Common myeloid progenitor, CD34-positive (primary cell): ENCODE data around the gene FRMD6. TPM values are rescaled to one million over a fixed set of nuclear protein-coding genes. Genes with fewer than 3 reads are reported as not detected.
A peak's percentile ranks its signal among the peaks of the same experiment; 100 is the strongest.

ENCODE experiments used
- CTCF ChIA-PET: fragments of 350-600 bp; sonication (Branson Sonifier 250); formaldehyde crosslinking; loops from one replicate; lab custom pipeline; 2021; ENCODE audit warnings: antibody characterized with exemption; lab: Charles Lee
- POLR2A ChIA-PET: fragments of 350-600 bp; sonication (Branson Sonifier 250); formaldehyde crosslinking; loops from one replicate; lab custom pipeline; 2021; ENCODE audit warnings: antibody characterized with exemption; lab: Charles Lee
- DNase-seq, 3 donors: peaks; one replicate each; pipeline versions ENCODE4 v3.0.0 to v3.0.0-alpha.2; 2013
- H3K27ac ChIP-seq, 2 experiments: 1 replicate in 1 of 2; 2 replicates in 1 of 2; pipeline ENCODE4 v1.7.0; 2013; ENCODE audit warnings: inconsistent platforms in 2 of 2, low read length in 2 of 2, mild to moderate bottlenecking in 2 of 2, low read depth in 1 of 2, moderate library complexity in 1 of 2; ENCODE audit not compliant: severe bottlenecking in 2 of 2, insufficient read depth in 1 of 2, poor library complexity in 1 of 2
- H3K27me3 ChIP-seq, 5 experiments: replicated peaks in 2 of 5; 1 replicate in 3 of 5; 2 replicates in 2 of 5; pipeline versions ENCODE4 v1.6.1 to v1.7.0; 2013; ENCODE audit warnings: low read length in 4 of 5, mild to moderate bottlenecking in 2 of 5, moderate library complexity in 2 of 5, inconsistent platforms in 1 of 5; ENCODE audit not compliant: insufficient read depth in 5 of 5, control insufficient read depth in 4 of 5
- H3K36me3 ChIP-seq, 4 experiments: 1 replicate in 2 of 4; 2 replicates in 2 of 4; pipeline versions ENCODE4 v1.6.1 to v1.7.0; 2013; ENCODE audit warnings: low read length in 3 of 4, control low read depth in 1 of 4, mild to moderate bottlenecking in 1 of 4; ENCODE audit not compliant: control insufficient read depth in 4 of 4, insufficient read depth in 4 of 4
- H3K4me1 ChIP-seq, 4 experiments: 1 replicate in 3 of 4; 2 replicates in 1 of 4; pipeline versions ENCODE4 v1.6.1 to v1.7.1; 2013; ENCODE audit warnings: low read length in 3 of 4, mild to moderate bottlenecking in 3 of 4, control low read depth in 1 of 4, inconsistent platforms in 1 of 4, moderate library complexity in 1 of 4; ENCODE audit not compliant: control insufficient read depth in 4 of 4, insufficient read depth in 4 of 4; ENCODE audit errors: control extremely low read depth in 1 of 4
- H3K4me3 ChIP-seq, 7 experiments: 1 replicate in 4 of 7; 2 replicates in 3 of 7; pipeline versions ENCODE4 v1.5.1 to v1.7.0; 2013; ENCODE audit warnings: mild to moderate bottlenecking in 7 of 7, low read length in 6 of 7, moderate library complexity in 6 of 7, inconsistent platforms in 2 of 7, low read depth in 2 of 7, control low read depth in 1 of 7; ENCODE audit not compliant: insufficient read depth in 4 of 7, control insufficient read depth in 1 of 7; ENCODE audit errors: extremely low read depth in 1 of 7
- H3K9me3 ChIP-seq, 5 experiments: 1 replicate in 4 of 5; 2 replicates in 1 of 5; pipeline versions ENCODE4 v1.6.1 to v1.7.1; 2013; ENCODE audit warnings: low read length in 4 of 5, mild to moderate bottlenecking in 2 of 5, inconsistent platforms in 1 of 5, low read depth in 1 of 5, moderate library complexity in 1 of 5; ENCODE audit not compliant: control insufficient read depth in 4 of 5, insufficient read depth in 2 of 5; ENCODE audit errors: control extremely low read depth in 1 of 5
- WGBS: methylation state at CpG from one replicate; pipeline ENCODE4 v1.1.5; 2013; ENCODE audit not compliant: insufficient coverage; 5-methylcytosine and 5-hydroxymethylcytosine counted together
- polyA plus RNA-seq: library from polyadenylated mRNA; unstranded; fragments of 120-200 nt; gene quantifications from one replicate; pipeline ENCODE4 v1.2.1, GENCODE V29; 2013

The FRMD6 gene
- polyA plus RNA-seq: 4.4 TPM

- Histone ChIP-seq H3K4me1 (peaks cover 24 to 46% (median 39%) of the 10 kb centered on the region in 4 experiments), H3K9me3 (no peaks in the 10 kb centered on the region), H3K27ac (peak within 1 kb of the TSS; percentile 72 to 83), H3K4me3 (peak within 1 kb of the TSS; percentile 78 to 96 (median 85)), H3K36me3 (no peaks in the 10 kb centered on the region), H3K27me3 (no peaks in the 10 kb centered on the region)
- ChIA-PET POLR2A (interaction anchor here (0.8 kb wide), 1 partner anchor 412 kb away, joined by 3 read pairs; the partner anchor contains the start of gene TMX1), CTCF (interaction anchor here (0.6 to 2.6 kb wide), 9 partner anchors 8 to 327 kb away, joined by 3 to 19 read pairs (median 7); no protein-coding TSS in a partner anchor)
- peak; percentile 78 to 91 (median 89) for DNase-seq
- WGBS: 0% methylated on average over 41 of the region's 86 CpGs
Measured at GRCh38 chr14:51651388-51652167, at the start of gene FRMD6. TSS of gene FRMD6 (plus strand) at chr14:51651910. CDS start at chr14:51689837, 37,927 bp downstream.

DNA sequence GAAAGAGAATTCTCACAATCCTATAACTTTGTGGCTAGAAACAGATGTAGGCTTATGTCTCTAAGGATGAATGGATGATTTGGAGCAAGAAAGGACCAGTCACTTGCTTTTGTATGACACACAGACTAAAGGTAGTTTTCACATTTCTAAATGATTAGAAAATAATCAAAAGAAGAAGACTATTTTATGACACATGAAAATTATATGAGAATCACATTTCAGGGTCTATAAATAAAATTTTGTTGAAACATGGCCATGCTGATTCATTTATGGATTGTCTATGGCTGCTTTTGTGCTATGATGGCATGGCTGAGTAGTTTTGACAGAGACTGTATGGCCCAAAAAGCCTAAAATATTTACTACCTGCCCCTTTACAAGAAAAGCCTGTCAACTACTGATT is 49.4 kb upstream of the FRMD6 start:
- Histone ChIP-seq H3K27ac (no peak overlapping the region), H3K4me1 (no peaks in the 10 kb centered on the region), H3K27me3 (no peaks in the 10 kb centered on the region), H3K36me3 (no peaks in the 10 kb centered on the region), H3K4me3 (no peak overlapping the region), H3K9me3 (no peaks in the 10 kb centered on the region)
- CTCF ChIA-PET: no interaction called here
- POLR2A ChIA-PET: no interaction called here
- no peak for DNase-seq

DNA sequence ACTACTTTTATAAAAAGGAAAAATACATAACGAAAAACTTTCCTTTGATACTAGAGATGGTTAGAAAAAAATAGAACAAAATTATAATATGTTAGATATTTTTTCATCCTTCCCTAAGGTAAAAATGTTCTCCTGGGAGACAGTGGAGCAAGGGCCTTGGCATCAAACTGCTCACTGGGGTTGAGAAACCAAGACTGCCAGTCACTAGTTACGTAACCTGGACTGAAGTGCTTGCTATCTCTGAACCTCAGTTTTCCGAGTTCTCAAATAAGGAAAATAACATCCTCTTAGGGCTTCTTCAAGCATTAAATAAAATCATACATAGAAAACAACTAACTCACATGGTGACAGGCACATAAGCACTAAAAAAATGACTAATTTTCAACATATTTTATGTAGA is 48.2 kb upstream of the FRMD6 start:
- Histone ChIP-seq H3K4me1 (no peaks in the 10 kb centered on the region), H3K27ac (no peak overlapping the region), H3K36me3 (no peaks in the 10 kb centered on the region), H3K27me3 (peaks cover 0 to 4% (median 0%) of the 10 kb centered on the region in 5 experiments), H3K4me3 (no peak overlapping the region), H3K9me3 (no peaks in the 10 kb centered on the region)
- DNase-seq: no peak
- CTCF ChIA-PET: interaction anchor here (0.7 kb wide), 1 partner anchor 101 kb away, joined by 3 read pairs; no protein-coding TSS in a partner anchor
- POLR2A ChIA-PET: no interaction called here
- 100% methylated on average over 2 of the region's 3 CpGs for WGBS

GRCh38 chr14:51604073-51604472 is 47.6 kb upstream of the FRMD6 start:
- Histone ChIP-seq H3K27me3 (peaks cover 0 to 6% (median 0%) of the 10 kb centered on the region in 5 experiments), H3K36me3 (no peaks in the 10 kb centered on the region), H3K27ac (no peak overlapping the region), H3K9me3 (no peaks in the 10 kb centered on the region), H3K4me3 (no peak overlapping the region), H3K4me1 (no peaks in the 10 kb centered on the region)
- no peak for DNase-seq
- ChIA-PET POLR2A (no interaction called here), CTCF (interaction anchor here (0.7 to 0.8 kb wide), 2 partner anchors 101 to 116 kb away, joined by 3 read pairs; no protein-coding TSS in a partner anchor)
- WGBS: no CpG with 5 or more reads among the region's 4 CpGs

- no peaks in the 10 kb centered on the region for H3K9me3 ChIP-seq
- no peaks in the 10 kb centered on the region for H3K36me3 ChIP-seq
- CTCF ChIA-PET: no interaction called here
- no CpG with 5 or more reads among the region's 2 CpGs for WGBS
- H3K27ac ChIP-seq: no peak overlapping the region
- no peak overlapping the region for H3K4me3 ChIP-seq
- peaks cover 0 to 9% (median 0%) of the 10 kb centered on the region in 5 experiments for H3K27me3 ChIP-seq
- DNase-seq: no peak
- H3K4me1 ChIP-seq: no peaks in the 10 kb centered on the region
- POLR2A ChIA-PET: no interaction called here
Measured at GRCh38 chr14:51605575-51605974, 46.1 kb upstream of the FRMD6 start.

DNA sequence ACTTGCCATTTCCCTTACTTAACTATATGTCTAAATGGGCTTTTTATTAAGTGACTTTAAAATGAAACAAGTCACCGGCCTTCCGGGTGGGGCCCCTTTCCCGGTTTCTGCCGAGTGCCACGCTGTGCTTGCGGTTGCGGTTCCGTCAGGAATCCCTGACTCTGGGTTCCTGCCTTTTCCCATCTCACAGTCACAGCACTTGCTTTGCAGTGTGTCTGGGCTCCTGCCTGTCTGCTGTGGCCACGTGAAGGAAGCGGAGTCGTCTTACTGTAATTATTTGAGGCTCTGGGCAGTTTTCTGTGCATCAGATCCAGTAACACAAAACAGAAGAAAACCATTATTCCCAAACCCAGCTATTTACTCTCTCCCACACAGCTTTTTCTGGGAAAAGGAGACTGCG is 44.0 kb upstream of the FRMD6 start:
- no peaks in the 10 kb centered on the region for H3K9me3 ChIP-seq
- WGBS: 88% methylated on average over 12 of the region's 12 CpGs
- H3K27ac ChIP-seq: no peak overlapping the region
- no peaks in the 10 kb centered on the region for H3K36me3 ChIP-seq
- POLR2A ChIA-PET: no interaction called here
- CTCF ChIA-PET: no interaction called here
- no peak for DNase-seq
- no peaks in the 10 kb centered on the region for H3K4me1 ChIP-seq
- peaks cover 0 to 9% (median 0%) of the 10 kb centered on the region in 5 experiments for H3K27me3 ChIP-seq
- no peak overlapping the region for H3K4me3 ChIP-seq

- POLR2A ChIA-PET: no interaction called here
- Histone ChIP-seq H3K27me3 (peaks cover 0 to 9% (median 0%) of the 10 kb centered on the region in 5 experiments), H3K4me3 (no peak overlapping the region), H3K4me1 (no peaks in the 10 kb centered on the region), H3K36me3 (no peaks in the 10 kb centered on the region), H3K27ac (no peak overlapping the region), H3K9me3 (no peaks in the 10 kb centered on the region)
- CTCF ChIA-PET: no interaction called here
- 82% methylated on average over 4 of the region's 8 CpGs for WGBS
- no peak for DNase-seq
Measured at GRCh38 chr14:51609251-51609954, 42.3 kb upstream of the FRMD6 start.
